ENCODE data around the gene HSBP1.

DNA sequence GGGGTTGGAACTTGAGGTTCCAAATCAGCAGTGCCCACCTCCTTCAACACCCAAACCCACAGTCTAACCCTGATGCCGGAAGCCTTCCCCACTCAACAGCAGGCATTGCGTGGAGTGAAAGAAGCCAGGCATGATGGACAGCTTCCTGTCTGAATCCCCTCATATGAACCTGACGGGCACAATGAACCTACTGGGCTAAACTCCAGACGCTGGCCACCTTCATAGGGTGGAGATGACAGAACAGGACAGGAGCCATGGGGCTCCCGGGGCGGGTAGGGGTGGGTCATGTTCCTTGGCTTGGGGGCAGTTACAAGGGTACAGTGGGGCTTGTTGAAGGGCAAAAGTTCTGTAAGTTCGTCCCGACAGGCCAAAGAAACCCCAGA is 460 bp upstream of the HSBP1 start:
- TF ChIP-seq CTCF (IDR thresholded peaks at IDR 0.05) (no peak), POLR2A (IDR thresholded peaks at IDR 0.05) (no peak), POLR2AphosphoS5 (IDR thresholded peaks at IDR 0.05) (no peak)

Data from sigmoid colon (tissue), 4 donors.